B cell (primary cell): ENCODE data around the gene ZNF14.

Experiments used
- CTCF ChIP-seq: fragments of 200-600 bp; IDR thresholded peaks from one replicate; pipeline ENCODE4 v1.8.0; 2022; ENCODE audit warnings: antibody characterized with exemption, mild to moderate bottlenecking
- EZH2 ChIP-seq: IDR thresholded peaks from 2 replicates; pipeline ENCODE4 v1.6.1; 2012; ENCODE audit warnings: borderline replicate concordance, low read depth, mild to moderate bottlenecking, moderate library complexity, low read length; ENCODE audit not compliant: insufficient read depth, poor library complexity, severe bottlenecking

- TF ChIP-seq CTCF: no peak
- no peak for TF ChIP-seq EZH2
Measured at GRCh38 chr19:19774354-19775033, 41.6 kb upstream of the ZNF14 start.
